Mammary epithelial cell (primary cell): ENCODE results near the gene GLCCI1.

Experiments
- EZH2 ChIP-seq: IDR thresholded peaks from 2 replicates; pipeline ENCODE4 v1.6.1; 2012; ENCODE audit warnings: low read length, inconsistent platforms, borderline replicate concordance
- TF ChIP-seq, protein P1 (sequence below), 2 donors: IDR thresholded peaks in 1 of 2; conservative IDR thresholded peaks in 1 of 2; 2 replicates each; pipeline ENCODE4 v1.5.1; 2011 to 2012; ENCODE audit warnings: inconsistent platforms in 2 of 2, low read length in 2 of 2, mild to moderate bottlenecking in 2 of 2, control low read depth in 1 of 2, low read depth in 1 of 2; ENCODE audit not compliant: insufficient read depth in 1 of 2; ENCODE audit errors: extremely low read depth in 1 of 2

DNA sequence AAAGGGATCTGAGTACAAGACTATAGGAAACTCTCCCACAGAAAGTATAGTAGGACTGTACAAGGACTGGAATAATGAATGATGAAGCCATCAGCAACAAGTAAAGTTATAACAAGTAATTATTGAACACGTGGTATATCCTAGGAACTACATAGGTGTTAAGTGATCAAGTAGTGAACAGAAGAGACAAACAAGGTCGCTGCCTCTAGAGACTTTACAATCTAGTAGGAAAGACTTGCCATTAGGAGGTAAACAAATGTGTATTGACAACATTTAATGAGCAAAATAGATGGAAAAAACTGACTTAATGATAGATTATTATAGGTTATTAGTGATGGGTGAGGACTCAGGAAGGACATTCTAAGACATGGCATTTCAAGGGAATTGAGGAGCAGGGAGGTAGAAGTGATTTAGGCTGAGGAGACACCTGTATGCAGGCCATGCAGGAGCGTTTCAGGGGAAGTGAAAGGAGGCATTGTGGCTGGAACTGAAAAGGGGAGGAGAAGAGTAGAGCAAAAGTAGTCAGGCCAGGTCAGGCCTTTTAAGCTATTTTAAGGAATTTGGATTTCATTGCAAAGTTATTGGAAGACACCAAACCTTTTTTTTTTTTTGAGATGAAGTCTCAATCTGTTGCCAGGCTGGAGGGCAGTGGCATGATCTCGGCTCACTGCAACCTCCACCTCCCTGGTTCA, 8.5 kb upstream of the GLCCI1 start:
- TF ChIP-seq, protein P1, sequence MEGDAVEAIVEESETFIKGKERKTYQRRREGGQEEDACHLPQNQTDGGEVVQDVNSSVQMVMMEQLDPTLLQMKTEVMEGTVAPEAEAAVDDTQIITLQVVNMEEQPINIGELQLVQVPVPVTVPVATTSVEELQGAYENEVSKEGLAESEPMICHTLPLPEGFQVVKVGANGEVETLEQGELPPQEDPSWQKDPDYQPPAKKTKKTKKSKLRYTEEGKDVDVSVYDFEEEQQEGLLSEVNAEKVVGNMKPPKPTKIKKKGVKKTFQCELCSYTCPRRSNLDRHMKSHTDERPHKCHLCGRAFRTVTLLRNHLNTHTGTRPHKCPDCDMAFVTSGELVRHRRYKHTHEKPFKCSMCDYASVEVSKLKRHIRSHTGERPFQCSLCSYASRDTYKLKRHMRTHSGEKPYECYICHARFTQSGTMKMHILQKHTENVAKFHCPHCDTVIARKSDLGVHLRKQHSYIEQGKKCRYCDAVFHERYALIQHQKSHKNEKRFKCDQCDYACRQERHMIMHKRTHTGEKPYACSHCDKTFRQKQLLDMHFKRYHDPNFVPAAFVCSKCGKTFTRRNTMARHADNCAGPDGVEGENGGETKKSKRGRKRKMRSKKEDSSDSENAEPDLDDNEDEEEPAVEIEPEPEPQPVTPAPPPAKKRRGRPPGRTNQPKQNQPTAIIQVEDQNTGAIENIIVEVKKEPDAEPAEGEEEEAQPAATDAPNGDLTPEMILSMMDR (conservative IDR thresholded peaks at IDR 0.05 in 1 of 2, IDR thresholded peaks at IDR 0.05 in 1 of 2; ENCODE audit: extremely low read depth in 1 of 2, insufficient read depth in 1 of 2, low read depth in 1 of 2, low read length in 2 of 2), result no peak
- TF ChIP-seq EZH2, result no peak
